ENCODE results near the gene GSK3A.

GSK3A gene

DNA sequence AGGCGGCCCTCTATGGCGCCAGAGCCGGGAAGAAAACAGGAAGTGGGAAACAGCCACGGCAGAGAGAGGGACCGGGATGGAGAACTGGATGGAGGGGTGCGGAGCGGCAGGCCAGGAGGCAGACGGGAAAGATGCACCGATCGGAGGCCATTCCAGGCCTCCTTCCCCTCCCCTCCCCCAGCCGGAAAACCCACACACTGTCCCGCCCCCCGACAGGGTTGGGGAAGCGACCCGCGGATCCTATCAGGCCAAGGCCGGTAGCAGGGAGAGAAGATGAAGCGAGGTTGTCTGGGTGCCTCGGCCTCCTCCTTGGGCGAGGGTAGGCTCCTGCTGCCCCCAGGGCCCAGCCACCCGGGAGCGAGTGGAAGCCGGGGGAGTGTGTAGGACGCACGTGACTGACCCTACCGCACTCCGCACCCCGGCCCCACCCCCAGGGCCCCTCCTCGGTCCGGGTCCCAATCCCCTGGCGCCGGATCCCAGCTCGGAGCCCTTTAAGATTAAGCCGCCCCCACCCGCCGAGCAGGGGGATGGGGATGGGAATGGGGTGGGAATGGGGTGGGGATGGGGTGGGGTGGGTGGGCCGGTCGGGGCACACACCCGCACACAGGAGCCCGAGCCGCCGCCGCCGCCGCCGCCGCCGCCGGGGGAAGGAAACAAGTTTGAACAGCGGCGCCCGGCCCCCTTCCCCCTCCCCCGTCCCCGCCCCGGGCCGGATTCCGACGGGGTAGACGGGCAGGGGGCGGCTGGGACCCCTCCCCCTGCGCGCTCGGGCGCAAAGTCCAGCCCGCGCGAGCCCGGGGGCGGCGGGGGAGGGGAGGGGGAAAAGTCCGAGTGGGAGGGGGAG, 11.1 kb upstream of the GSK3A start:
- Histone ChIP-seq H2BK5ac (ENCODE audit: low read length) (peak overlapping the region; percentile 78), H2BK120ac (ENCODE audit: low read depth, low read length) (peak overlapping the region; percentile 5), H3K18ac (ENCODE audit: low read length) (peak overlapping the region; percentile 81), H4K5ac (ENCODE audit: low read length) (no peak overlapping the region), H3K27ac (ENCODE audit: low read depth, low read length) (peak overlapping the region; percentile 99), H2AK5ac (ENCODE audit: low read length) (no peak overlapping the region), H3K4me3 (ENCODE audit: low read length) (peak overlapping the region; percentile 84), H3K36me3 (ENCODE audit: control insufficient read depth, insufficient read depth, low read length) (peaks cover 5% of the 10 kb centered on the region), H3K56ac (ENCODE audit: low read length) (peak overlapping the region; percentile 97), H3K4ac (ENCODE audit: low read depth, low read length) (peak overlapping the region; percentile 95), H3K27me3 (ENCODE audit: insufficient read depth, low read length, poor library complexity) (no peaks in the 10 kb centered on the region), H3K79me2 (ENCODE audit: control insufficient read depth, insufficient read depth, low read length) (peaks cover 33% of the 10 kb centered on the region), H3K79me1 (ENCODE audit: low read length) (peaks cover 21% of the 10 kb centered on the region), H3K23ac (ENCODE audit: low read length) (peak overlapping the region; percentile 89), H2BK15ac (replicated peaks; ENCODE audit: low read depth) (no peak overlapping the region), H3K9ac (ENCODE audit: low read length) (peak overlapping the region; percentile 96), H3K4me2 (ENCODE audit: low read length) (peak overlapping the region; percentile 78), H3K4me1 (ENCODE audit: control insufficient read depth, low read depth, low read length) (peaks cover 11% of the 10 kb centered on the region), H4K8ac (ENCODE audit: low read depth, low read length) (peak overlapping the region; percentile 59)
- no CpG with 5 or more reads among the region's 71 CpGs for WGBS (ENCODE audit: extremely low coverage, insufficient coverage, low lambda C conversion rate)
- peak; percentile 87 for DNase-seq

- Histone ChIP-seq H2BK15ac (replicated peaks; ENCODE audit: low read depth) (no peak overlapping the region), H3K79me1 (ENCODE audit: low read length) (peaks cover 21% of the 10 kb centered on the region), H3K18ac (ENCODE audit: low read length) (peak overlapping the region; percentile 81), H3K56ac (ENCODE audit: low read length) (peak overlapping the region; percentile 95), H3K36me3 (ENCODE audit: control insufficient read depth, insufficient read depth, low read length) (peaks cover 5% of the 10 kb centered on the region), H3K27me3 (ENCODE audit: insufficient read depth, low read length, poor library complexity) (no peaks in the 10 kb centered on the region), H3K4me1 (ENCODE audit: control insufficient read depth, low read depth, low read length) (peaks cover 11% of the 10 kb centered on the region), H3K4me3 (ENCODE audit: low read length) (peak overlapping the region; percentile 84), H3K79me2 (ENCODE audit: control insufficient read depth, insufficient read depth, low read length) (peaks cover 33% of the 10 kb centered on the region), H3K23ac (ENCODE audit: low read length) (peak overlapping the region; percentile 95), H3K4ac (ENCODE audit: low read depth, low read length) (peak overlapping the region; percentile 95), H4K5ac (ENCODE audit: low read length) (no peak overlapping the region), H3K4me2 (ENCODE audit: low read length) (peak overlapping the region; percentile 78), H3K27ac (ENCODE audit: low read depth, low read length) (peak overlapping the region; percentile 96), H2AK5ac (ENCODE audit: low read length) (peak overlapping the region; percentile 100), H3K9ac (ENCODE audit: low read length) (peak overlapping the region; percentile 96), H2BK120ac (ENCODE audit: low read depth, low read length) (peak overlapping the region; percentile 5), H2BK5ac (ENCODE audit: low read length) (peak overlapping the region; percentile 61), H4K8ac (ENCODE audit: low read depth, low read length) (no peak overlapping the region)
- no CpG with 5 or more reads among the region's 27 CpGs for WGBS (ENCODE audit: extremely low coverage, insufficient coverage, low lambda C conversion rate)
- peak; percentile 25 for DNase-seq
Measured at GRCh38 chr19:42252365-42253244, 10.2 kb upstream of the GSK3A start.

DNA sequence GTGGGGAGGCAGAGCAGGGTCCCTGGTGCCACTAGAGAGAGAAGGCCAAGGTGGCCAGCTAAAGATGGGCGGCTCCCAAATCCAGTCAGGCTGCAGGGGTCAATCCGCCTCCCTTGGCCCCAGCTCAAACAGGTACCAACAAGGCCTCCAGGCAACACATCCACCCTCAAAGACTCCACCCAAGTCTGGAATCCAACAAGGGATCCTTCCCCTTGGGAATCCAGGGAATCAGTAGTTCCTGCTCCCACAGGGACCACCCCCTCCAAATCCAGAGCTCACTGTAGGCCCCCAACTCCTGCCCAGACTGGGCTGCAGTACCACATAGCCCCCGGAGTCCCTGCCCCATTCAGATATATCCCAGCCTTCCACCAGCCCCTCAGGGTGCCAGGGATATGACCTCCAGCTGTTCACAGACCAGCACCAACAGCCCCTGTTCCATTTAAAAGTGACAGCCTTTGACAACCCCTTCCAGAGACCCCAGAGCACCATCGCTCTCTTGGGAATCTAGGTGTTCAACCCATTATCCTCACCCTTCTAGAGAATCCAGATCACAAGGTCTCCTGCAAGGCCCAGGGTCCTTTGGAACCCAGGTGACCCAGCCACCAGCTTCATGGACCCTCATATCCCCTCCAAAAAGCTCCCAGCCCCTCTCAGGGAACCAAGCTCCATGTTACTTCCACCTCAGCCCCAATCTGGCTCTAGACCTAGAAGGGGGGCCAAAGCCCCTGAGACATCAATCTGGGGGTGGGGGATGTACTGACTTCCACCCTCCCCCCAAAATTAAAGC, 9.4 kb upstream of the GSK3A start:
- H3K56ac ChIP-seq (ENCODE audit: low read length), result peak overlapping the region; percentile 95
- H3K79me1 ChIP-seq (ENCODE audit: low read length), result peaks cover 21% of the 10 kb centered on the region
- H3K4ac ChIP-seq (ENCODE audit: low read depth, low read length), result no peak overlapping the region
- peak overlapping the region; percentile 54 for H3K9ac ChIP-seq (ENCODE audit: low read length)
- H2AK5ac ChIP-seq (ENCODE audit: low read length), result no peak overlapping the region
- peaks cover 8% of the 10 kb centered on the region for H3K36me3 ChIP-seq (ENCODE audit: control insufficient read depth, insufficient read depth, low read length)
- no peak overlapping the region for H3K27ac ChIP-seq (ENCODE audit: low read depth, low read length)
- no peak overlapping the region for H3K4me3 ChIP-seq (ENCODE audit: low read length)
- H3K18ac ChIP-seq (ENCODE audit: low read length), result no peak overlapping the region
- no peak overlapping the region for H3K4me2 ChIP-seq (ENCODE audit: low read length)
- no peak overlapping the region for H2BK5ac ChIP-seq (ENCODE audit: low read length)
- H3K79me2 ChIP-seq (ENCODE audit: control insufficient read depth, insufficient read depth, low read length), result peaks cover 33% of the 10 kb centered on the region
- no CpG with 5 or more reads among the region's 4 CpGs for WGBS (ENCODE audit: extremely low coverage, insufficient coverage, low lambda C conversion rate)
- peaks cover 11% of the 10 kb centered on the region for H3K4me1 ChIP-seq (ENCODE audit: control insufficient read depth, low read depth, low read length)
- H3K27me3 ChIP-seq (ENCODE audit: insufficient read depth, low read length, poor library complexity), result no peaks in the 10 kb centered on the region
- H3K23ac ChIP-seq (ENCODE audit: low read length), result peak overlapping the region; percentile 45
- no peak overlapping the region for H2BK120ac ChIP-seq (ENCODE audit: low read depth, low read length)
- H4K8ac ChIP-seq (ENCODE audit: low read depth, low read length), result no peak overlapping the region
- DNase-seq, result no peak
- H2BK15ac ChIP-seq (replicated peaks; ENCODE audit: low read depth), result no peak overlapping the region
- no peak overlapping the region for H4K5ac ChIP-seq (ENCODE audit: low read length)

- Histone ChIP-seq H3K79me2 (ENCODE audit: control insufficient read depth, insufficient read depth, low read length) (peaks cover 33% of the 10 kb centered on the region), H3K36me3 (ENCODE audit: control insufficient read depth, insufficient read depth, low read length) (peaks cover 8% of the 10 kb centered on the region), H3K23ac (ENCODE audit: low read length) (no peak overlapping the region), H3K9ac (ENCODE audit: low read length) (no peak overlapping the region), H2AK5ac (ENCODE audit: low read length) (no peak overlapping the region), H3K79me1 (ENCODE audit: low read length) (peaks cover 21% of the 10 kb centered on the region), H4K5ac (ENCODE audit: low read length) (no peak overlapping the region), H2BK5ac (ENCODE audit: low read length) (no peak overlapping the region), H2BK120ac (ENCODE audit: low read depth, low read length) (no peak overlapping the region), H3K56ac (ENCODE audit: low read length) (peak overlapping the region; percentile 34), H3K4me1 (ENCODE audit: control insufficient read depth, low read depth, low read length) (peaks cover 11% of the 10 kb centered on the region), H3K27me3 (ENCODE audit: insufficient read depth, low read length, poor library complexity) (no peaks in the 10 kb centered on the region), H2BK15ac (replicated peaks; ENCODE audit: low read depth) (no peak overlapping the region), H3K4me2 (ENCODE audit: low read length) (no peak overlapping the region), H3K27ac (ENCODE audit: low read depth, low read length) (no peak overlapping the region), H3K4me3 (ENCODE audit: low read length) (no peak overlapping the region), H3K18ac (ENCODE audit: low read length) (no peak overlapping the region), H3K4ac (ENCODE audit: low read depth, low read length) (no peak overlapping the region), H4K8ac (ENCODE audit: low read depth, low read length) (no peak overlapping the region)
- no peak for DNase-seq
- no CpG with 5 or more reads among the region's 19 CpGs for WGBS (ENCODE audit: extremely low coverage, insufficient coverage, low lambda C conversion rate)
Measured at GRCh38 chr19:42250666-42251531, 8.5 kb upstream of the GSK3A start.

GRCh38 chr19:42250183-42250665, 7.8 kb upstream of the GSK3A start:
- H3K56ac ChIP-seq (ENCODE audit: low read length), result peak overlapping the region; percentile 34
- no peak overlapping the region for H3K4me2 ChIP-seq (ENCODE audit: low read length)
- no peak overlapping the region for H4K5ac ChIP-seq (ENCODE audit: low read length)
- peaks cover 33% of the 10 kb centered on the region for H3K79me2 ChIP-seq (ENCODE audit: control insufficient read depth, insufficient read depth, low read length)
- H3K9ac ChIP-seq (ENCODE audit: low read length), result no peak overlapping the region
- WGBS (ENCODE audit: extremely low coverage, insufficient coverage, low lambda C conversion rate), result no CpG with 5 or more reads among the region's 15 CpGs
- no peak overlapping the region for H3K23ac ChIP-seq (ENCODE audit: low read length)
- H3K27ac ChIP-seq (ENCODE audit: low read depth, low read length), result no peak overlapping the region
- H3K27me3 ChIP-seq (ENCODE audit: insufficient read depth, low read length, poor library complexity), result no peaks in the 10 kb centered on the region
- DNase-seq, result no peak
- no peak overlapping the region for H3K4me3 ChIP-seq (ENCODE audit: low read length)
- H3K4ac ChIP-seq (ENCODE audit: low read depth, low read length), result no peak overlapping the region
- no peak overlapping the region for H3K18ac ChIP-seq (ENCODE audit: low read length)
- H4K8ac ChIP-seq (ENCODE audit: low read depth, low read length), result no peak overlapping the region
- H2BK120ac ChIP-seq (ENCODE audit: low read depth, low read length), result no peak overlapping the region
- no peak overlapping the region for H2AK5ac ChIP-seq (ENCODE audit: low read length)
- H3K79me1 ChIP-seq (ENCODE audit: low read length), result peaks cover 21% of the 10 kb centered on the region
- peaks cover 8% of the 10 kb centered on the region for H3K36me3 ChIP-seq (ENCODE audit: control insufficient read depth, insufficient read depth, low read length)
- no peak overlapping the region for H2BK15ac ChIP-seq (replicated peaks; ENCODE audit: low read depth)
- H2BK5ac ChIP-seq (ENCODE audit: low read length), result no peak overlapping the region
- H3K4me1 ChIP-seq (ENCODE audit: control insufficient read depth, low read depth, low read length), result peaks cover 11% of the 10 kb centered on the region
